Activated gamma-delta T cell (primary cell): ENCODE measurements around the gene SEMA6B.
"Not testable (repeated sequence)": the region's sequence is repeated elsewhere in the genome, so short reads cannot be mapped to it uniquely, and the experiment has no call there.

Experiments used
- DNase-seq: peaks from one replicate; lab custom pipeline; 2025; lab: John Stamatoyannopoulos, UW

SEMA6B gene

DNA sequence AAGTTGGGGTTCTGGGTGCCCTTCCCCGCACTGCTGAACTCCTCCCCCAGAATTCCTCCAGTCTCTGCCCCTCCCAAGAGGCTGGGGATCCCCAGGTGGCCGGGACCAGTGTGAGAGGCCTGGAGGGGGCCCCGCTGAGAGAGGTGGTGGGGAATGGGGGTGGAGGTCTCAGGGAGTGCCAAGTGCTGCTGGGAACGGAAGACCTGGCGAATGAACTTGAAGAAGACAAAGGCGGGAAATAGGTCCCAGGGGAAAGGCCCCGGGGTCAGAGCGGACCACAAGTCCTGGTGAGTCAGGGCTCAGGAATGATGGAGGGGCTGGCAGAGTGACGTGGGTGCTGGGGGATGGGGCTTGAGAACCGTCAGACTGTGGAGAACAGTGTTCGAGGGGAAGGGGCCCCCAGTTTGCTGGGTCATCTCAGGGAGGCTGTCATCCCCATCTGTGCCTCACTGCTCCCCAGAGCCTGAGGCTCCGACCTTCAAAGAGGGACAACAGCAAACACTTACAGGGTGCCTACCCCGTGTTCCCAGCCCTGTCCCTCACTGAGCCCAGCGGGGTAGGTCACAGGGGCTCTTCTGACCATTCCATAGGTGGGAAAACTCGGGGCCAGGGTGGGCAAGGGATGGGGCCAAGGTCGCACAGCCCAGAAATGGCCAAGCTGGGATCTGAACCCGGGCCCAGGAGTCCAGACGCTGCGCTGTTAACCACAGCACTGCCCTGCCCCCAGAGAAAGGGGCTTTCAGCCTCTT, 16.0 kb upstream of the SEMA6B start:
- no peak for DNase-seq

GRCh38 chr19:4573682-4574081, 14.2 kb upstream of the SEMA6B start:
- no peak for DNase-seq

DNA sequence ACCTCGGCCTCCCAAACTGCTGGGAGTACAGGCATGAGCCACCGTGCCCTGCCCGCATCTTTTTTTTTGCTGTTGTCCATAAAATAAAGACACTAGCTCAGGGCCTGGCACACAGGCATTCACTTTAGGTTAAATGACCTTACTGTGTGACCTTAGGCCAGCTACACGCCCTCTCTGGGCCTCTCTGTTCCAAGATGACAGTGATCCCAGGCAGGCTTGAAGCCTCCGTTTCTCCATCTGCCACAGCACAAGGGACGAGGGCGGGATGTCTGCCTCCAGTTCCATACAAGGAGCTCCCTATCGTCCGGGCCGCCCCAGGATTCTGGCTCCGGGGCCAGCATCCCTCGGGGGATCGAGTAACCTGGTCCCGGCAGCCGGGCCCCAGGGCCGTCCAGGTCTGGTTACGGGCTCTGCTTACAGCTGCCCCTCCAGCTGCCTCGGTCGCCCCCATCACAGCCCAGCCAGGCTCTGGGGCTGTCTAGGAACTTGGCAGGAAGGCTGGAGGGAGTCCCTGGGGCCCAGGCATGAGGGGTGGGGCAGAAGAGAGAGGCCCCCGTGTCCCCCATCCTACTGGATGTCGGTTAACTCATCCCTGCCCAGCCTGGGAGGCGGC, 11.9 kb upstream of the SEMA6B start:
- DNase-seq: no peak

- DNase-seq: no peak
Observed at GRCh38 chr19:4570916-4571304, 11.4 kb upstream of the SEMA6B start.

DNA sequence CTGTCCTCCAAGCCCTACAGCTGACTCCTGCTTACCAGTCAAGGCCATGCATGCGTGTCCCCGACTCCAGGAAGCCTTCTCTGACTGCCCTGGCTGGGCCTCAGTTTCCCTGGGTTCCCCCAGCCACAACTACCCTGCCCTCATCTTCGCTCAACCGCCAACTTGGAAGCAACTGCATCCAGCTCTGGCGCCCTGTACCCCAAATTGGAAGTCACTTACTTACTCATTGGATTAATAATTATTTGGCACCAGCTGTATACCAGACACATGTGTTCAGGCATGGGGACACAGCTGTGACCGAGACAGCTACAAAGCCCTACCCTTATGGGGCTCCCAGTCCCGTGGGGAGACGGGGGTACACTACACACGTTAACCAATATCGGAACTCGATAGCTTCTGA, 10.9 kb upstream of the SEMA6B start:
- DNase-seq: no peak

GRCh38 chr19:4568886-4569285, 9.4 kb upstream of the SEMA6B start:
- DNase-seq: no peak

GRCh38 chr19:4567584-4568071, 8.1 kb upstream of the SEMA6B start:
- DNase-seq: no peak

GRCh38 chr19:4566402-4567051, 7.0 kb upstream of the SEMA6B start:
- DNase-seq: no peak

DNA sequence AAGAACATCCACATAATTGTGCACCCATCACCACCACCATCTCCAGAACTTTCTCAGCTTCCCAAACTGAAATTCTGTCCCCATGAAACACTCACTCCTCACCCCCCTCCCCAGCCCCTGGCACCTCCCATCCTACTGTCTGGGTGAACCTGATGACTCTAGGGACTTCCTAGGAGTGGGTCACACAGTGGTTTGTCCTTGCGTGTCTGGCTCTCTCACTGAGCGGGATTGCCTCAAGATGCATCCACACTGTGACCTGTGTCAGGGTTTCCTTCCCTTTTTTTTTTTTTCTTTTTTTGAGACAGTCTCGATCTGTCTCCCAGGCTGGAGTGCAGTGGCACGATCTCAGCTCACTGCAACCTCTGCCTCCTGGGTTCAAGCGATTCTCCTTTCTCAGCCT, 4.1 kb upstream of the SEMA6B start:
- DNase-seq: not testable (repeated sequence)

GRCh38 chr19:4562085-4562484, 2.6 kb upstream of the SEMA6B start:
- not testable (repeated sequence) for DNase-seq

- DNase-seq: no peak
Observed at GRCh38 chr19:4557971-4558941, 1.2 kb downstream of the SEMA6B start.

DNA sequence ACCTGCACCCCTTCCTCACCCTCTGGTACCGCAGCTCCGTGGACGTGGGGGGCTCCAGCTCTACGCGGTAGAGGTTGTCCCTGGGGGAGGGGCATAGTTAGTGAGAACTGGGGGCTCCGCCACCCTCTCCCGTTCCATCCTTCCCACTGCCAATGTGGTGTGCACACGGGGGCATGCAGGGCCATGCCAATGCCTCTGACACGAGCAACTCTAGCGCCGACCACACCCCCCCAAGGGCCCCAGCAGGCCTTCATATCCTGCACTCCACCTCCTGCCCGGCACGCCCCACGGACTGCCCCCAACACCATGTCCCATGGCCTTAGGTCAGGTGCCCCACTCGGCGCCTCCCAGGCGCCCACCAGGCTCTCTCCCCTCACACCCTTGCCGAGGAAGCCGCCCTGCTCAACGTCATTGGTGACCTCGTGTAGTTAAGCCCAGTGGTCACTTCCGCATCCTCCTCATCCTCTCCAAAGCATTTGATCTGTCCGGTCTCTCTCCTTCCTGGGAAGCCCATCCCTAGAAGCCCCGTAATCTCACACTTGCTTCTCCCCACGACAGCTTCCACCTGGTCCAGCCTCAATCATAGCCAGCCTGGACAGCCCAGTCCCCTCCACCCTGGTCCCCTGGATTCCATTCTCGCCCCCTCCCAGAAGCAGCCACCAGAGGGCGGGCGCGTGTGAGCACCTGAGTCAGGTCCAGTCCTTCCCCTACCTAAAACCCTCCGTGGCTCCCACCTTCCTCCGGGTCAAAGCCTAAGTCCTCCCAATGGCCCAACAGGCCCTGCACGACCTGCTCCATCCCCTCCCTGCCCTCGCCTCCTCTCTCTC, 2.1 kb downstream of the SEMA6B start:
- no peak for DNase-seq

DNA sequence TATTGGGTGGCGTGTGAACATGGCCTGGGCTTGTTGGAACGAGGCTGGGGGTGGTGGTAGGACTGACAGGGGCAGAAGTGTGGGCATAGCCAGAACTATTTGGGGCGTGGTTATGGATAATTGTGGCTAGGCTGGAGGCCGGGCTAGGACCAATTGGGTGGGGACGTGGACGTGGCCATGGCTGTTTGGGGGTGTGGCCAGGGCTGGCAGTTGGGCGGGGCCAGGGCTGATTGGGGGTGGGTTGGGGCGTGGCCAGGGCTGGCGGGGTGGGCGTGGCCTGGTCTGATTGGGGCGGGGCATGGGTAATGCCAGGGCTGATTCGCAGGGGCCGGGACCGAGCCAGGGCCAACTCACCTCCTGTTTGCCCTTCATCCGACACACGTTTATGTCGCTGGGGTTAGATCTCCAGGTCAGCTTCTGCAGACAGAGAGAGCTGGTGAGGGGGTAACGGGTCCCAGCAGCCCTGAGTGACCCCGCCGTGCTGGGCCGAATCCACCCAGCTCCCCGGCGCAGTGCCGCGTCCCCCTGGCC, 2.8 kb downstream of the SEMA6B start:
- no peak for DNase-seq

DNA sequence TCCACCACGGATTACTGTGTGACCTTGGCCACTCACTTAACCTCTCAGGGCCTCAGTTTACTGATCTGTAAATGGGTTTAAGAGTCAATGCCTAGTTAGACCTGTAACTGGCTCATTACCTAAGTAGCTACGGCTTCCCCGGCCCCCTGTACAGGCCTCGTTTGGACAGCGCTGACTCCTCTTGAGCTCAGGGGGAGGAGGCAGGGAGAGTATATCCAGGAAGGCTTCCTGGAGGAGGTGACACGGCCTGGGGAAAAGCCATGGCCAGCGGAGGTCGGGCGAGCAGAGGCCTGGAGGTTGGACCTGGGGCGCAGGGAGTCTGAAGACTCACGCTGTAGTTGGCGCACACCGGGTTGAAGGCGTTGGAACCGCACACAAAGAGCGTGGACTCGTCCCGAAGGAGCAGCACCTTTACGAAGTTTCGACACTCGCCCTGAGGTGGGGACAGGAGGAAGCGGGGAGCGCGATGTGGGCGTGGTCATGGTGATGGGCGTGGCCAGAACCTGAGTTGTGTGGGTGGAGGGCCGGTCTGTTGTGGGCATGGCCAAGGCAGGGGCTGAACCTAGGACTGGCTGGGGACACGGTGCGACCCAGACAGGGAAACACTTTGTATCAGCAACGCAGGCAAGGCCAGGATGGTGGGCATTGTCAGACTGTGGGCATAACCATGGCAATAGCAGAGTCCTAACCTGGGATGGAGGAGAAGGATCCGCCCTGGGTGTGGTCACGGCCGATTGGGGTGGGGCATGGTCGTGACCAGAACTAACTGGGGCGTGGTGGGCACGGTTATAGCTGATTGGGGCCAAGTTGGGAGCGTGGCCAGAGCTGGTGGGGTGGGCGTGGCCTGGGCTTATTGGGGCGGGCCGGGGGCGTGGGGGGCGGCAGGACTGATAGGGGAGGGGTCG, 3.6 kb downstream of the SEMA6B start:
- no peak for DNase-seq

- DNase-seq: no peak
Observed at GRCh38 chr19:4554717-4555116, 4.8 kb downstream of the SEMA6B start.

DNA sequence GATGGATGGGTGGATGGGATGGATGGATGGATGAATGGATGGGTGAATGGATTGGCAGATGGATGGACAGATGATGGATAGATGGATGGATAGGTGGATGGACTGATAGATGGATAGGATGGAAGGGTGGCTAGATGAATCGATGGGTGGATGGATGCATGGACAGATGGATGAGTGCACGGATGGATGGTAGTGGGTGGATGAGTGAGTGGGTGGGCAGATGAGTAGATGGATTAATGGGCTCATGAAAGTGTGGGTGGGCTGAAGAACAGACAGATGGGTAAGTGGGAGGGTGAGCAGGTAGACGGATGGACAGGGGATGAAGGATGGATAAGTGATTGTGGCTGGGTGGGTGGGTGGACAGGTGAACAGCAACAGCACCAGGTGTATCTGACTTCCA, 5.7 kb downstream of the SEMA6B start:
- no peak for DNase-seq

- DNase-seq: no peak
Observed at GRCh38 chr19:4553092-4553695, 6.3 kb downstream of the SEMA6B start.

DNA sequence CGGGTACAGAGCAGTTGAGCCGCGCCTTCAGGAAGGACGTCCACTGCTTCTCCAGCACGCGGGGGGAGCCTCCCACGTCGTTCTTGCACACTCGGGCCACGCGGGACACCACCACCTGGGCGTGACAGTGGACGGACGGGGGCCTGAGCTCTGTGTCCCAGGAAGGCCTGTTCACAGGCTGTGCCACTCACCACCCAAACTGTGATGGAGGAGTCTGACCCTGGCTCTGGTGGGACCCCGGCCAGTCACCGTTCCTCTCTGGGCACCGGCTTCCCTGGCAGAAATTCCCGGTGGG, 7.0 kb downstream of the SEMA6B start:
- DNase-seq: no peak

DNA sequence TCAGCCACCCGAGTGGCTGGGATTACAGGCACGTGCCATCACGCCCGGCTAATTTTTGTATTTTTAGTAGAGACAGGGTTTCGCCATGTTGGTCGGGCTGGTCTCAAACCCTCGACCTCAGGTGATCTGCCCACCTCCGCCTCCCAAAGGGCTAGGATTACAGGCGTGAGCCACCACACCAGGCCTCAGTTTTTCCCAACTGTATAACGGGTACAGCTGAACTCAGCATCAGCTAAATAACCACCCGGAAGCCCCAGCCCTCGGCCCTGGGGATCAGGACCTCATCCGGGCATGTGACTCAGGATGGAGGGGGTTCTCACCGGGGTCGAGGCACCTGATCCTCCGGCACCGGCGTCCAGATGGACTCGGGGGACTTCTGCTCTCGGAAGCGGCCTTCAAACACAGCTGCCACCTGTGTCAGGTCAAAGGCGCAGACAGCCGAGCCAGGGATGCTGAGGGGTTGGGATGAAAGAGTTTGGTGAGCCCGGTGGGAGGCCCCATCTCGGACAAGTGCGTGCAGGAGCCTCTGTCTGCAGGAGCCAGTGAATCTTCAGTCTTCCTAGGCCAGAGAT, 8.9 kb downstream of the SEMA6B start:
- DNase-seq: no peak
